GM19463 (cell line): ENCODE results near the gene MRPL38.
A peak's percentile ranks its signal among the peaks of the same experiment; 100 is the strongest.
"Not testable (repeated sequence)": the region's sequence is repeated elsewhere in the genome, so short reads cannot be mapped to it uniquely, and the experiment has no call there.

ENCODE experiments used
- ATAC-seq: cut with Tn5 transposase; IDR thresholded peaks from one replicate; pipeline ENCODE4 v1.9.1; 2021; ENCODE audit warnings: mild to moderate bottlenecking, moderate library complexity; ENCODE audit not compliant: unreplicated experiment

MRPL38 gene

GRCh38 chr17:75856062-75856756, 48.5 kb downstream of the MRPL38 start:
- no peak for ATAC-seq

DNA sequence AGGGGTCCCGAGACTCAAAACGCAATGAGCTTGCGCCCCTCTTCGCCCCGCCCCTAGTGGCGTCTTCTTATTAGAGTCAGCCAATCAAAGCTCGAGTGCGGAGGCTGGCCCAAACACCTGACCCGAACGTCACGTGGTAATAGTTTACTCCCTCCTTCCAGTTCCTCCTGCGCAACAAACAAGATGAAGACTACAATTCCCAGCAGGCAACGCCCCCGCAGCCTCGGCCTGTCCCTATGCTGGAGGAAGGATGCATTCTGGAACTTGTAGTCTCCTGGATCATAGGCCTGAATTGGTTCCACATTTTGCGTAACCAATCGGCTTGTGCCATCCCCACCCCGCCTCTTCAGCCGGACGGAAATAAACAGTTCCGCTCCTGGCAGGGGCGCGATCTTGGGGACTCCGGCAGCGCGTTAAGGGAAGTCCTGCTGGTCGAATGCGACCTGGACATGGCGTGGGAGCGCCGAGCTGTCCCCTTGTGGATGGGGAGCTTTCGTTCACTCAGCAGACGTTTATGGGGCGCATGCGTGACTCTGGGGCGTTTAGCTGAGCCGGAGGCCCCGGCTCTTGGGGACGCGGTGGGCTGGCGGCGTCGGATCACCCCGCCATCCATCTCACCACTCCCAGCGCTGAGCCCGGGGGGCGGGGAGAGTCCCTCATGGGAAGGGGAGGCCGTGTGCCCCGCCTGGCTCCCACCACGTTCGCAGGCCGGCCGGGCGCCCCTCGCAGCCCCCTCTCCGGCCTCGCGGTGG, 49.2 kb downstream of the MRPL38 start, which contains the start of gene WBP2:
TSS of gene WBP2 (minus strand) at position 26 of the 752 bp plus-strand sequence. CDS start 38 bp downstream, outside the sequence.
- ATAC-seq = peak; percentile 83

DNA sequence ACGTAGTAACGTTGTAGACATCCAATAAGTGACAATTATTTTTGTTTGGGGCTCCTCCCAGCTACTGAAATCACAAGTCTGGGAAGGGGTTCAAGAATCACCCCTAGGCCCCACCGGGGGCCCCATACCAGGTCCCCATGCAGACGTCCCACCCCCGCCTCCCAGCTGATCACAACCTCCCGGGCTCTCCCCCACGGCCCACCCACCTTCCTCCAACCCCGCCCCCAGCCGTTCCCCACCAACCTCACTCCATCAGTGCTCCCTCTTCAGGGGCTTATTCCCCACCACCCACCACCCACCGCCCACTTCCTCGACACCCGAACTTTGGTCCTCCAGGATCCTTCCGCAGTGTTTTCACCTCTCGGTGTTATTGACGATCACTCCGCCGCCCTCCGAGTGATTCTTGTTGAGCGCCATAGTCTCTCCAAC, 49.8 kb downstream of the MRPL38 start:
- ATAC-seq = no peak

DNA sequence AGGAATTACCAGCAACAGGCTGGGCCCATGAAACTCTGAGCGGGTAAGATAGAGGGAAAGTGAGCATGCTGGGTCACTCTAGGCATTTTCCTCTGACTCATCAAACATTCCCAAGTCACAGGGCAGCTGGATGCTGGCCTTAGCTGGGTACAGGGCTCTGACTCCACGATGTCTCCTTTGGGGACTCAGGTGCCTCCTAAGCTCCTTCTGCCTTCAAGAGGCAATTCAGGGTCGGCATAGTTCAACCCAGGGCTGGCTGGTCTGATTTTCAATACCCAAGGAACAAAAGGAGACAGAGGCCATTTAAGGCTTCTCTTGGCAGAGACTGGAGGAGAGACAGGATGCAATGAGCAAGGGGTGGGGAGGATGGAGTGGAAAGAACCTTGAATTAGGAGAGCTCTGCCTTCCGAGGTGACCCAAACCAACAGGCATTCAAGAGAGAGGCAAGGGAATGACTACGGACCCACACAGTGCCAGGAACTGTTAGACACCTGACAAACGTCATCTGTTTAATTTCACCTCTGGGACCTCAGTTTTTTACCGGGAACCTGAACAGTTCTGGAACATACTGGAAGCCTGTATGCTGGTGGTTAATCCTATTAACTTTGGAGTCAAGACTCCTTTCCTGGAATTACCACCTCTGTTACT, 50.5 kb downstream of the MRPL38 start:
- ATAC-seq = no peak

GRCh38 chr17:75853433-75853832, 51.3 kb downstream of the MRPL38 start:
- ATAC-seq = no peak

DNA sequence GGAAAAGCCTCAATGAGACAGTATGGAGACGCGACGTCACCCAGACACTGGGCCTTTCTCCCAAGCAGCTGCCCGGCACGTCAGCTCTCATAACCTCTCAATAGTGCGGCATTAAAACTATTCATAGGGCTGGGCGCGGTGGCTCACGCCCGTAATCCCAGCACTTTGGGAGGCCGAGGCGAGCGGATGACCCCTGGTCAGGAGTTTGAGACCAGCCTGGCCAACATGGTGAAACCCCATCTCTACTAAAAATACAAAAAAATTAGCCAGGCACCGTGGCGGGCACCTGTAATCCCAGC, 53.0 kb downstream of the MRPL38 start:
- ATAC-seq = not testable (repeated sequence)

- ATAC-seq = no peak
These were observed 53.6 kb downstream of the MRPL38 start for GRCh38 chr17:75850928-75851692.

DNA sequence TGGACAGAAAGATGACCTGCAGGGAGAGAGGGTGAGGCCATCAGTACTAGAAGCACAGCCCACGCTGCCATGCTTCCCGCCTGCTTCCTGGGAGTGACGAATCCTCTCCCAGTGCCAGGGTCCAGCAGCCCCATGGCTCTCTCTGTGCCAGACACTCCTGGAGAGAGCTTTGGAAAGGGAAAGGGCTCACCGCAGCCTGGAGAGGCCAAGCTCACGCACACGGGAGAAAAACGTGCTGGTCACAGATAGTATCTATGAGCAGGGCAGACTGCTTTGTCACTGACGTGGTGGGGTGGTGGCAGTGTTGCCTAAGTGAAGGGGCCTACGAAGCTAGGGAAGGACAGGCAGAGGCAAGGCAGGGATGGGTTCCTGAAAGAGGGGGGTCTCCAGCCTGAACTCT, 55.0 kb downstream of the MRPL38 start:
- ATAC-seq = no peak

DNA sequence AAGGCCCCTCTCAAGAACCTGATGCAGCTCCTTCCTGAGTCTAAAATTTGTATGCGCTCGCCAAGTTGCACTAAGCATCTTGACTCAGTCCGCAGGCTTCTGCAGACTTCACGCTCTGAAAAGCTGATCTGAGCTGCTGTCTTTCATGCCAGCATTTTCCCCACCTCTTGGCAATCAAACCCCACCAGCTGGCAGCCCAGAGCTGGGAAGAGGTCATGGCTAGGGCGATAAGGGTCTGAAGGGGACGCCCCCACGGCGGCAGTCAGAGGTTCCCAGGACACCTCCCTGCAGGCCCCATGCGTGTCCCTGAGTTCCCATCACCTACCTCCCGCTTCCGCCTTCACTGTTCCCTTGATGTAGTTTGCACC, 55.4 kb downstream of the MRPL38 start:
- ATAC-seq = no peak
